NCI-H2081 (cell line): ENCODE data around the gene CIITA.
"Not testable (repeated sequence)": the region's sequence is repeated elsewhere in the genome, so short reads cannot be mapped to it uniquely, and the experiment has no call there.

Experiments
- DNase-seq, 2 experiments: peaks; one replicate each; lab custom pipeline; 2025; lab: John Stamatoyannopoulos, UW

The CIITA gene, protein sequence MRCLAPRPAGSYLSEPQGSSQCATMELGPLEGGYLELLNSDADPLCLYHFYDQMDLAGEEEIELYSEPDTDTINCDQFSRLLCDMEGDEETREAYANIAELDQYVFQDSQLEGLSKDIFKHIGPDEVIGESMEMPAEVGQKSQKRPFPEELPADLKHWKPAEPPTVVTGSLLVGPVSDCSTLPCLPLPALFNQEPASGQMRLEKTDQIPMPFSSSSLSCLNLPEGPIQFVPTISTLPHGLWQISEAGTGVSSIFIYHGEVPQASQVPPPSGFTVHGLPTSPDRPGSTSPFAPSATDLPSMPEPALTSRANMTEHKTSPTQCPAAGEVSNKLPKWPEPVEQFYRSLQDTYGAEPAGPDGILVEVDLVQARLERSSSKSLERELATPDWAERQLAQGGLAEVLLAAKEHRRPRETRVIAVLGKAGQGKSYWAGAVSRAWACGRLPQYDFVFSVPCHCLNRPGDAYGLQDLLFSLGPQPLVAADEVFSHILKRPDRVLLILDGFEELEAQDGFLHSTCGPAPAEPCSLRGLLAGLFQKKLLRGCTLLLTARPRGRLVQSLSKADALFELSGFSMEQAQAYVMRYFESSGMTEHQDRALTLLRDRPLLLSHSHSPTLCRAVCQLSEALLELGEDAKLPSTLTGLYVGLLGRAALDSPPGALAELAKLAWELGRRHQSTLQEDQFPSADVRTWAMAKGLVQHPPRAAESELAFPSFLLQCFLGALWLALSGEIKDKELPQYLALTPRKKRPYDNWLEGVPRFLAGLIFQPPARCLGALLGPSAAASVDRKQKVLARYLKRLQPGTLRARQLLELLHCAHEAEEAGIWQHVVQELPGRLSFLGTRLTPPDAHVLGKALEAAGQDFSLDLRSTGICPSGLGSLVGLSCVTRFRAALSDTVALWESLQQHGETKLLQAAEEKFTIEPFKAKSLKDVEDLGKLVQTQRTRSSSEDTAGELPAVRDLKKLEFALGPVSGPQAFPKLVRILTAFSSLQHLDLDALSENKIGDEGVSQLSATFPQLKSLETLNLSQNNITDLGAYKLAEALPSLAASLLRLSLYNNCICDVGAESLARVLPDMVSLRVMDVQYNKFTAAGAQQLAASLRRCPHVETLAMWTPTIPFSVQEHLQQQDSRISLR

DNA sequence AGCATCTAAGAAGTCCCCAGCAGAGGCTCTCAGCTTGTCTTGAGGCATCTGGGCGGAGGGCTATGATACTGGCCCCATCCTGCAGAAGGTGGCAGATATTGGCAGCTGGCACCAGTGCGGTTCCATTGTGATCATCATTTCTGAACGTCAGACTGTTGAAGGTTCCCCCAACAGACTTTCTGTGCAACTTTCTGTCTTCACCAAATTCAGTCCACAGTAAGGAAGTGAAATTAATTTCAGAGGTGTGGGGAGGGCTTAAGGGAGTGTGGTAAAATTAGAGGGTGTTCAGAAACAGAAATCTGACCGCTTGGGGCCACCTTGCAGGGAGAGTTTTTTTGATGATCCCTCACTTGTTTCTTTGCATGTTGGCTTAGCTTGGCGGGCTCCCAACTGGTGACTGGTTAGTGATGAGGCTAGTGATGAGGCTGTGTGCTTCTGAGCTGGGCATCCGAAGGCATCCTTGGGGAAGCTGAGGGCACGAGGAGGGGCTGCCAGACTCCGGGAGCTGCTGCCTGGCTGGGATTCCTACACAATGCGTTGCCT is at the start of gene CIITA:
TSS of gene CIITA (plus strand) at position 404 of the 543 bp plus-strand sequence. CDS start at position 533, 129 bp downstream.
- no peak for DNase-seq

DNA sequence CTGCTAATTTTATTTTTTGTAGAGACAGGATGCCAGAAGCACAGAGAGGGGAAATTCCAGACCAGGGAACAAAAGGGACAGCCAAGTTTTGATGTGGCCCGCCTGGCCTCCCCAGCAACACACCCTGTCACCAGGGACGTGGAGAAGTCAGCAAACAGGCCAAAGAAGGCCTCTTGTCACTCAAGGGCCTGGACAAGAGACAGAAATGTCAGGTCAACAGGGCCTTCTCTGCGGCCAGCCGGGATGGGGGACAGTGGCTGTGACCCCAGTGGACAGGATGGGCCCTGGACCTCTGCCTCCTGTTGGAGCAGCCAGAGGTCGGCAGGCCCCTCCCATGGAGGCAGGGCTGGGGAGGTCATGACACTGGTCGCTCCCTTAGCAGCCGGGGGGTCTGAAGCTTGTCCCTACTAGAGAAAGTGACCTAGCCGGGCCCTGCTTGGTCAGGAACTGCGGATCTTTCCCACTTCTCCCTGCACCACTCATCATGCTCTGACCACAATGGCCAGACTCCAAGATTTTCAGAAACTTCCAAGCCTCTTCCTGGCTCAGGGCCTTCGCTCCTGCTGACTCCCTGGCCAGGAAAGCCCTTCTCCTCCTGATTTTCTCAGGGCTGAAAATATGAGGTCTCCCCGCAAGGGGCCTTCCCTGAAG is 49.2 kb upstream of the CIITA start:
- no peak for DNase-seq

DNA sequence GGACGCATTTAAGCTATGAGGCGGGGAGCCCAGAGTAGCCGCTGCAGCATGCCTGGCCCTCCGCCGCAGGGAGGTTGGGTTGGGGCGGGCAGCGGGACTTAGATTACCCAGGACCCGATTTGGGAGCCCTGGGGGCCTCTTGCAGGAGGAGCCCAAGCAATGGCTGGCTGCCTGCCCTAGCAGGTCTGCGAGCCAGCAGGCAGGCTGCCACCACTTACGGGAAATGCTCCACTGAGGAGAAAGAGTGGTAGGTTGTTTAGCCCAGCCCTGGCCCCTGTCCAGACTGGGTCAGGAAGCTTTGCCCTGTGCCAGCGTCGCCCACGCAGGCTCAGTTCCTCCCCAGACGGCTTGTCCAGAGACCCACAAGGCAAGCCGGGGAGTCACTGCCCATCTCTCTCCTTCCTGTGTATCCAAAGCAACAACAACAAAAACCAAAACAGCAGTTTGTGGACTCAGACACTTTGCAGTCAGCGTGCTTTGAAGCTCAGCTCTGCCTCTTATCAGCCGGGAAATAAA is 48.1 kb upstream of the CIITA start:
- DNase-seq, result peak in 1 of 2 experiments; percentile 53

DNA sequence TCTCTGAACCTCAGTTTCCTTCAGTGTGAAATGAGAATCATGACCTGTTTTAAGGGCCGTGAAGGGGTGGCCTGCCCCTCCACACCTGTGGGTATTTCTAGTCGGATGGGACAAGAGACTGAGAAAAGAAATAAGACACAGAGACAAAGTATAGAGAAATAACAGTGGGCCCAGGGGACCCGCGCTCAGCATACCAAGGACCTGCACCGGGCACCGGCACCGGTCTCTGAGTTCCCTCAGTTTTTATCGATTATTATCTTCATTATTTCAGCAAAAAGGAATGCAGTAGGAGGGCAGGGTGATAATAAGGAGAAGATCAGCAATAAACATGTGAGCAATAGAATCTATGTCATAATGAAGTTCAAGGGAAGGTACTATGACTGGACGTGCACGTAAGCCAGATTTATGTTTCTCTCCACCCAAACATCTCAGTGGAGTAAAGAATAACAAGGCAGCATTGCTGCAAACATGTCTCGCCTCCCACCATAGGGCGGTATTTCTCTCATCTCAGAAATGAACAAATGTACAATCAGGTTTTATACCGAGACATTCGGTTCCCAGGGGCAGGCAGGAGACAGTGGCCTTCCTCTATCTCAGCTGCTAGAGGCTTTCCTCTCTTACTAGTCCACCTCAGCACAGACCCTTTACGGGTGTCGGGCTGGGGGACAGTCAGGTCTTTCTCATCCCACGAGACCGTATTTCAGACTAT is 47.5 kb upstream of the CIITA start:
- not testable (repeated sequence) for DNase-seq

DNA sequence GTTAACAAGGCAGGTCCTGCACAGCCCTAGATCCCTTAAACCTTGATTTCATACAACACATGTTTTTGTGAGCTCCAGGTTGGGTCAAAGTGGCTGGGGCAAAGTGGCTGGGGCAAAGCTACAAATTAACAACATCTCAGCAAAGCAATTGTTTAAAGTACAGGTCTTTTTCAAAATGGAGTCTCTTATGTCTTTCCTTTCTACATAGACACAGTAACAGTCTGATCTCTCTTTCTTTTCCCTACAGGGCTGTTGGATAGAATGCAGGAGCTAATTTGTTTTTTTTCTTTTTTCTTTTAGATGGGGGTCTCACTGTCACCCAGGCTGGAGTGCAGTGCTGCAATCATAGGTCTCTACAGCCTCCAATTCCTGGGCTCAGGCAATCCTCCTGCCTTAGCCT is 46.8 kb upstream of the CIITA start:
- DNase-seq, result not testable (repeated sequence)

DNA sequence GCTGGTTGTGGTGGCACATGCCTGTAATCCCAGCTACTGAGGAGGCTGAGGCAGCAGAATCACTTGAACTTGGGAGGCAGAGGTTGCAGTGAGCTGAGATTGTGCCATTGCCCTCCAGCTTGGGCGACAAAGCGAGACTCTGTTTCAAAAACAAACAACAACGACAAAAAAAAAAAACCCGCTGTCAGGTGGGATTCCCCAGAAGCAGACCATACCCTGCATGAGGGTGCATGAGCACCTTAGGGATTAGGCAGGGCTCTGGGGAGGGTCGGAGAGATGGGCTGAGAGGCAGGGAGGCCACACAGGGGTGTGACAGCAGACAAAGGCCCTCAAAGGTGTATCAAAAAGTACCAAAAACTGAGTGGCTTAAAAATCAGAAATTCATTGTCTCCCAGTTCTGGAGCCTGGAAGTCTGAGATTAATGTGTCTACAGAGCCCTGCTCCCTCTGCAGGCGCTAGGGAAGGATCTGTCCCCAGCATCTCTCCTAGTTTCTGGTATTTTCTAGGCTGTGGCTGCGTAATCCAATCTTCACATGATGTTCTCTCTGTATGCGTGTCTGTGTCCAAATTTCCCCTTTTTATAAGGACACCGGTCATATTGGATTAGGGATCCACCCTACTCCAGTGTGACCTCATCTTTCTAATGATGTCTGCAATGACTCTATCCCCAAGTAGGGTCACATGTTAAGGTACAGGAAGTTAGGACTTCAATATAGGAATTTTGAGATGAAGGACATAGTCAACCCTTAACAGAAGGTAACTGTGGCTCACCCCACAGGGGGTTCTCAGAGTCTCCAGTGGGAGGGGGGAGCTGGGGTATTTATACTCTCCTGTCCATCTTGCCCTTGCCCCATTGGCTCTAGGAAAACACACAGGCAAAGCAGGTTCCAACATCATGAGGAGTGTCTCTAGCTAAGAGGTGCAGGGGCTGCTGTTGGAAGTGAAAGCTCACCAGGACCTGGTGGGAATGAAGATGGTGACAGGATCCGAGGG is 44.8 kb upstream of the CIITA start:
- no peak for DNase-seq

DNA sequence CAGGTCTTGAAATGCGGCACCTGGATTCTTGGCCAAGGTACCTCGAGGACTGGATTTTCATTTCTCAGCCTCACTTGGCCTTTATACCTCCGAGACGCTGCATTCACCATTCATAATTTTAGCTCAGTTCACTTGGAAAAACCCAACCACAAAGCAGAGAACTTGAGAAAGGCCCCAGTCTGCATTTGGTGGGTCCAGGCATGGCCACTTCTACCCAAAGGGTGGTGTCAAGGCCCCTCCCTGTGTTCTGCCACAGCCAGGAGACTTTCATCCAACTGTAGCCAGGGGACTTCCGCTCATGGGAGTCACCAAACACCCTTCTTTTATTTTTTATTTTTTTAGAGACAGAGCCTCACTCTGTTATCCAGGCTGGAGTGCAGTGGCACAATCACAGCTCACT is 43.7 kb upstream of the CIITA start:
- DNase-seq, result no peak

DNA sequence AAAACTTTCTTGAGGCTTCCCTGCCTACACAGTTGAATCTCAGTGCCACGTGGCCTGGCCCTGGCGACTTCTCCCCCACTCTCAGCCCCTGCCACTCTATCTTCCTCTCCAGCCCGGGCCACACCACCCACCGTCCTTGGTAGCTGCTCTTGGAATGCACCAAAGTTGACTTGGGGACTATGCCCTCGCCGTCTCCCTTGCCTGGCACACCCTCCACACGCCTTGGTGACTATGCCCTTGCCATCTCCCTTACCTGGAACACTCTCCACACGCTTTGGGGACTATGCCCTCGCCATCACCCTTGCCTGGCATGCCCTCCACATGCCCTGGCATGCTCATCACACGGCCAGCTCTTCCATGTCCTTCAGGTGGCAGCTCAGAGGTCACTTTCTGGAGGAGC is 42.9 kb upstream of the CIITA start:
- no peak for DNase-seq

DNA sequence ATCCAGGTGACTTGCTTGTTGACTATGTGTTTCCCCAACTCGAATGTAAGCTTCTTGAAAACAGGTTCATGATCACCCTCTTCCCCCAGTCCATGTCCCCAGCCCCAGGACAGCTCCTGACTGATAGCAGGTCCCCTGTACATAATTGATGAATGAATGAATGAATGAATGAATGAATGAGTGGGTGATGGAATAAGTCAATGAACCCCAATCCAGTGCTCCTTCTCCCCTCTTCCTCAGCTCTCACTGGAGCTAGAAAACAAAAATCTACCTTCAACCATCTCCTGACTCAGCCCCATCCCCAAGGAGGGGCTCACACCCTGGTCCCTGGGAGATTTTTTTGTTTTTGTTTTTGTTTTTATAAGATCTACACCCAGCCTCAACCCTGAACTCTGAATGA is 42.2 kb upstream of the CIITA start:
- no peak for DNase-seq

DNA sequence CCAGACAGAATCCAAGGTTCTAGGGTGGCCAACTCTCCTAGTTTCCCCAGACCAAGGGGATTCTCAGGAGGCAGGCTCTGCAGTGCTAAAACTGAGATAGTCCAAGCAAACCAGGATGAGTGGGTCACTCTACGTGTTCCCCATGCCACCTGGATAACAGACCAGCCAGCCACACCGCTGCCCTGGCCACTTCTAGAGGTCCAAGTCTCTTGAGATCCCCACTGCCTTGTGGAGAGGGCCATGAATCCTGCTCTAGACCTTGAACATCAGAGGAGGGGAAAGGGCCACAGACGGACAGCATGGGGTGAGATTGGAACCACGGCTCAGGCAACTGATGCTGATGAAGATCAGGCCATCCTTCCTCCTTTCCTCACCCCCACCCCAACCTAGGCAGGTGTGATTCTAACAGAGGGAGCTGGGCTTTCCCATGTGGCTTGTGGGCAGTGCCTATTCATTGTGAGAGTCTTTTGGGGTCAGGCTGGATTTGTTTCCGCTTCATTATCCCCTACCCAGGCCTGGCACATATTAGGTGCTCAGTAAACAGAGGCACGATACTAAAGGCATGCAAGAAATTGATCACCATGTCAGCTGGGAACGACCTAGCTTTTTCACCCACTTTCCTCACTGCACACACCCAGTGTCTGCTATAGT is 41.6 kb upstream of the CIITA start:
- no peak for DNase-seq

DNA sequence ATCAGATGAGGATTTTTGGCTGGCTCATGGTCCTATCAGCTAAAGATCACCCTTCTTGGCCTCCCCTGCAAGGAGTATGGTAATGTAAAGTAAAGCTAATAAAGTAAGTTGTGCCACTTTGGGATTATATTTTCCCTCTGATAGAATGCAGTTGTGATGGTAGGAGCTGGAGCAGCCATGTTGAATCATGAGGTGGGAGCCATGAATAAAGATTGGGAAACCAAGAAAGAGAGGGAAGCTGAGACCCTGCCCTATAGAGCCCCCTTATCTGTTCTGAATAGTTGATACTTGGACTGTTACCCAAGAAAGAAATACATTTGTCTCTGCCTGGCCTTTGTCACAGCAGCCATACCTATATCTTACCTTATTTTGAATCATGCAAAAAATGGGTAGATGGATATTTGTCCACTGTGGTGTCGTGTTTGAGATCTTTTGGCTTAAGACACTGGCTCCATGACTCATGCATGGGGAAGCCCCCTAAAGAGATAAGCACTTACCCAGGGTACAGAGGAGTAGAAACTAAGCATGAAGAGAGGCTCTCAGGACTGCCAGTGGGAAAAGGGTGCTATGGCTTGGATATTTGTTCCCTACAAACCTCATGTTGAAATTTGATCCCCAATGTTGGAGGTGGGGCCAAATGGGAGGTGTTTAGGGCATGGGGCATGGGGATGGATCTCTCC is 40.7 kb upstream of the CIITA start:
- no peak for DNase-seq

DNA sequence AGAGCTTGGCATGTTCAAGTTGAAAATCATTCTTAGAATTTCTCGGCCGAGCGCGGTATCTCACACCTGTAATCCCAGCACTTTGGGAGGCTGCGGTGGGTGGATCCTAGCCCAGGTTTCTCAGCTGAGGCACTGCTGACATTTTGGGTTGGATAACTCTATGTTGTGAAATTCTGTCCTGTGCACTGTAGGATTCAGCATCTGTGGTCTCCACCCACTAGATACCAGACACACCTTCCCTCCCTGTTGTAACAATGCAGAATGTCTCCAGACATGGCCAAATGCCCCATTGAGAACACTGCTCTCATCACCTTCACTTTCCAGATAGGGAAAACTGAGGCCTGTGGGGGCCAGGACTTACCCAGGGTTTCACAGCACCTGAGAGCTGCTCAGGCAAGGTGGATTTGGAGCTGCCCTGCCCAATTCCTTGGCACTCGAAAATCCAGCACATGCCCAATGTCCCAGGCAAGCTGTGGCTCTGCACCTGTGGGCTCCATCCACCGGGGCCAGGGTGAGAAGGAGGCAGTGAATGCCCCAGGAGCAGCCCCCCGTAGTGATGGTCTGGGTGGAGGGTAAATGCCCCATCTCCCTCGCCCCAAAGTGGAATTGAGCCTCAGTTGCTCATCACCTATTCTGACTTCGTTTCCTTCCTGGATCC is 38.3 kb upstream of the CIITA start:
- DNase-seq, result no peak

DNA sequence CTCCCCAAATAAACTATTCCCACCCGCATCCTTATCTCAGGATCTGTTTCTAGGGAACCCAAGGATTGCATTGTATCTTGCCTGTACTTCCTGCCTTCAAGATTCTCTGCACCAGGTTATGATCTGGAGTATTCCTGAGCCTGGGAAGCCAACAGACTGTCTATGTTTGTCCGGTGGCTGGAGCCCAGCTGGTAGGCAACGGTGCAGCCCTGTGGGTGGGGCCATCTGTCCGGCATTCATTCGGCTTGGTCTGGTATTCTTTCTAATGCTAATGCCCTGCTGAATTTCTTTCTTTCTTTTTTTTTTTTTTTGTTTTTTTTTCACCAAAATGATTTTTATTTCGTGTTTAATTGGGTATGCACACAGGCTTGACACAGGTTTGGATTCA is 37.7 kb upstream of the CIITA start:
- DNase-seq, result no peak

DNA sequence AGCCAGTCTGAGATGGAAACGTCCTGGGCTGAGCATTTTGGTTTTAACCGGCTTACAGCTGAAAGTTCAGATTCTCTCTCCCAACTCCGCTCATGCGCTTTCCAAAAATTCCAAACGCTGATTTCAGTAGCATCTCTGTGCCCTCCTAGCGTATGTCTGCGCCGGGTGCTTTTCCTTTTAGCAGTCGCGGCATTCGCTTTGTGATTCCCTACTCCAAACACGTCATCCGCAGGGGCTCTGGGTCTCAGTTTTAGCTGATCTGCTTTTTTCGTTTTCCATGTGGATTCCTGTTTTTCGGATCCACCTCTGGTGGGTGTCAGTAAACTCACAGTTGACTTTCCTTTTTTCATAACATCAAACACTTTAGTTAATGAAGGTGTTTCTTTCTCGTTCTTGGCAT is 36.3 kb upstream of the CIITA start:
- no peak for DNase-seq

DNA sequence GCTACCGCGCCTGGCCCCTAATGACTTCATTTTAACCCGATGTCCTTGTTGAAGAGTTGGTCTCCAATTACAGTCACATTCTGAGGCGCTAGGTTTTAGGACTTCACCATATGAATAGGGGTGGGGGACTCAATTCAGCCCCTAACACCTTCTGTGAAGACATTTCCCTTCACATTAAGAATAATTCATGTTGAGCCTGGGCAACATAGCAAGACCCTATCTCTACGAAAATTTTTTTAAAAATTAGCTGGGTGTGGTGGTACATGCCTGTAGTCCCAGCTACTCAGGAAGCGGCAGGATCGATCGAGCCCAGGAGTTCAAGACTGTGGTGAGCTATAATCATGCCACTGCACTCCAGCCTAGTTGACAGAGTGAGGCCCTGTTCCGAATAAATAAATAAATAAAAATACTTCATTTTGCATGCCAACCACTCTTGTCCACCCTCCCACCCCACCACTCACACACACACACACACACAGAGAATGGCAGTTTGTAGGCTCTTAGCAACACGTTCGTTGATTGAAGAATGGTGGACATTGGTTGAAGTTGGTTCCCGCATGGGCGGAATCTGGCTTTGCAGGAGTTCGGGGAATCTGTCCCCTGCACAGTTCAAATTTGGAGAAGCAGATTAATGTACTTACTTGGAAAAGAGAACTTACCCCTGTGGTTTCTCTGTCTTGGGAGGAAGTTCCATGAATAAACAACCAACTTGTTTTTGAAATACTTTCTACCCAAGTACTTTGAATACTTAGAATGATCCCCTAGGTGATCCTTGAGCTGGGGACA is 30.6 kb upstream of the CIITA start:
- no peak for DNase-seq

DNA sequence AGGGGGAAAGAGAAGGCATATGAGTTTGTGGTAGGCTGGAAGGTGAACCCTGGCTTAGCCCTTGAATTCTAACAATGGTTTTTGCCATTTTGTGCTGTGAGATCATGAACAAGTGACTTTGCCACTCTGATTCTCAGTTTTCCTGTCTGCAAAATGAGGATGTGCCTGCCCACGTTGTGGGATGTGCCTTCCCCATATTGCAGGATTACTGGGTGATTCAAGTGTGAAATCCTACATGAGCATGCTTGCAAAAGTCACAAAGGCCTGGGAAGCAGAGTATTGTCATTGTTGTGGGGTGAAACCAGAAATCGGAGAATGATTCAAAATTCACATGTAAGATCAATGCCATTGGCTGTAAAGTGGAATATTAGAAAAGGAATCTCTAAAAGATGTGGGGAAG is 29.8 kb upstream of the CIITA start:
- DNase-seq, result no peak
